H9 (cell line): ENCODE results near the gene KCTD20. TPM values are rescaled to one million over a fixed set of nuclear protein-coding genes. Genes with fewer than 3 reads are reported as not detected.

Experiments
- DNase-seq: peaks from one replicate; pipeline ENCODE4 v3.0.0-alpha.2; 2017
- H2AFZ ChIP-seq: one replicate; pipeline ENCODE4 v1.6.1; 2013; ENCODE audit warnings: mild to moderate bottlenecking, low read length, control low read depth, moderate library complexity
- H2AK5ac ChIP-seq: 2 replicates; pipeline ENCODE4 v1.6.1; 2013; ENCODE audit warnings: low read length, control low read depth, mixed read lengths; ENCODE audit not compliant: insufficient read length
- H2BK120ac ChIP-seq: one replicate; pipeline ENCODE4 v1.6.1; 2013; ENCODE audit warnings: low read depth, mild to moderate bottlenecking, low read length, control low read depth, inconsistent platforms; ENCODE audit not compliant: poor library complexity, severe bottlenecking
- H2BK12ac ChIP-seq: 2 replicates; pipeline ENCODE4 v1.6.1; 2013; ENCODE audit warnings: low read length, control low read depth, mixed read lengths, low read depth; ENCODE audit not compliant: insufficient read length
- H2BK15ac ChIP-seq: 2 replicates; pipeline ENCODE4 v1.6.1; 2013; ENCODE audit warnings: low read depth, low read length, control low read depth
- H2BK20ac ChIP-seq: one replicate; pipeline ENCODE4 v1.6.1; 2013; ENCODE audit warnings: low read depth, mild to moderate bottlenecking, low read length, control low read depth, inconsistent platforms; ENCODE audit not compliant: poor library complexity, severe bottlenecking
- H2BK5ac ChIP-seq: 2 replicates; pipeline ENCODE4 v1.6.1; 2013; ENCODE audit warnings: low read length, control low read depth, mixed read lengths; ENCODE audit not compliant: insufficient read length
- H3K14ac ChIP-seq: 2 replicates; pipeline ENCODE4 v1.6.1; 2013; ENCODE audit warnings: low read length, control low read depth; ENCODE audit not compliant: insufficient read depth
- H3K18ac ChIP-seq: 2 replicates; pipeline ENCODE4 v1.6.1; 2013; ENCODE audit warnings: low read depth, mild to moderate bottlenecking, mixed read lengths, low read length, control low read depth; ENCODE audit not compliant: insufficient read length
- H3K23ac ChIP-seq: 2 replicates; pipeline ENCODE4 v1.6.1; 2013; ENCODE audit warnings: low read length, control low read depth, mixed read lengths, low read depth; ENCODE audit not compliant: insufficient read length
- H3K23me2 ChIP-seq: 2 replicates; pipeline ENCODE4 v1.6.1; 2013; ENCODE audit warnings: low read depth, mild to moderate bottlenecking, mixed read lengths, low read length, control low read depth; ENCODE audit not compliant: insufficient read length, poor library complexity, severe bottlenecking
- H3K27ac ChIP-seq: 2 replicates; pipeline ENCODE4 v1.5.1; 2013; ENCODE audit warnings: low read length, control low read depth, mixed read lengths, low read depth; ENCODE audit not compliant: insufficient read length
- H3K27me3 ChIP-seq: 2 replicates; pipeline ENCODE4 v1.6.1; 2013; ENCODE audit warnings: low read length, control low read depth, inconsistent platforms; ENCODE audit not compliant: insufficient read depth
- H3K4ac ChIP-seq: 2 replicates; pipeline ENCODE4 v1.6.1; 2013; ENCODE audit warnings: low read depth, mild to moderate bottlenecking, control low read depth, inconsistent platforms, low read length, moderate library complexity
- H3K4me1 ChIP-seq: 2 replicates; pipeline ENCODE4 v1.6.1; 2013; ENCODE audit warnings: low read length, control low read depth, inconsistent platforms; ENCODE audit not compliant: insufficient read depth
- H3K4me2 ChIP-seq: 2 replicates; pipeline ENCODE4 v1.6.1; 2013; ENCODE audit warnings: low read length, control low read depth, mixed read lengths; ENCODE audit not compliant: insufficient read length, insufficient read depth
- H3K56ac ChIP-seq: 2 replicates; pipeline ENCODE4 v1.6.1; 2013; ENCODE audit warnings: low read depth, mild to moderate bottlenecking, mixed read lengths, low read length, control low read depth; ENCODE audit not compliant: insufficient read length
- H3K79me1 ChIP-seq: 2 replicates; pipeline ENCODE4 v1.6.1; 2013; ENCODE audit warnings: low read depth, mild to moderate bottlenecking, moderate library complexity, low read length, control low read depth, inconsistent platforms; ENCODE audit not compliant: insufficient read depth, poor library complexity, severe bottlenecking
- H3K79me2 ChIP-seq: 2 replicates; pipeline ENCODE4 v1.6.1; 2013; ENCODE audit warnings: low read length, control low read depth, inconsistent platforms; ENCODE audit not compliant: insufficient read depth
- H3K9ac ChIP-seq: 2 replicates; pipeline ENCODE4 v1.6.1; 2013; ENCODE audit warnings: low read length, control low read depth, mixed read lengths; ENCODE audit not compliant: insufficient read length; ENCODE audit errors: extremely low read depth
- H3K9me3 ChIP-seq: one replicate; pipeline ENCODE4 v1.6.1; 2013; ENCODE audit warnings: low read depth, low read length, inconsistent platforms; ENCODE audit not compliant: control insufficient read depth
- H3T11ph ChIP-seq: one replicate; pipeline ENCODE4 v1.6.1; 2013; ENCODE audit warnings: mild to moderate bottlenecking, low read length, control low read depth, inconsistent platforms
- H4K20me1 ChIP-seq: one replicate; pipeline ENCODE4 v1.6.1; 2013; ENCODE audit not compliant: control insufficient read depth, insufficient read length, insufficient read depth
- H4K5ac ChIP-seq: 2 replicates; pipeline ENCODE4 v1.6.1; 2013; ENCODE audit warnings: low read depth, mild to moderate bottlenecking, mixed read lengths, low read length, control low read depth; ENCODE audit not compliant: insufficient read length
- H4K8ac ChIP-seq: replicated peaks from 2 replicates; pipeline ENCODE4 v1.6.1; 2013; ENCODE audit warnings: low read length, control low read depth, mixed read lengths, low read depth; ENCODE audit not compliant: insufficient read length
- H4K91ac ChIP-seq: 2 replicates; pipeline ENCODE4 v1.6.1; 2013; ENCODE audit warnings: low read depth, mild to moderate bottlenecking, moderate library complexity, mixed read lengths, low read length, control low read depth; ENCODE audit not compliant: insufficient read length
- H3K27ac Mint-ChIP-seq, 3 experiments: 2 replicates in 2 of 3; 3 replicates in 1 of 3; pipeline ENCODE4 v1.8.0; 2020 to 2021; ENCODE audit warnings: mixed read lengths in 3 of 3, mild to moderate bottlenecking in 1 of 3, moderate library complexity in 1 of 3
- H3K27me3 Mint-ChIP-seq: 2 replicates; pipeline ENCODE4 v1.8.0; 2021; ENCODE audit warnings: low read depth, mild to moderate bottlenecking, moderate library complexity, mixed read lengths
- H3K36me3 Mint-ChIP-seq, 3 experiments: 2 replicates in 2 of 3; 3 replicates in 1 of 3; pipeline ENCODE4 v1.8.0; 2020 to 2021; ENCODE audit warnings: low read depth in 3 of 3, mixed read lengths in 3 of 3; ENCODE audit not compliant: insufficient read depth in 1 of 3
- H3K4me1 Mint-ChIP-seq, 2 experiments: 2 replicates each; pipeline ENCODE4 v1.8.0; 2020; ENCODE audit warnings: mixed read lengths in 2 of 2
- H3K4me3 Mint-ChIP-seq, 2 experiments: 2 replicates in 1 of 2; 3 replicates in 1 of 2; pipeline ENCODE4 v1.8.0; 2020 to 2021; ENCODE audit warnings: mild to moderate bottlenecking in 2 of 2, mixed read lengths in 2 of 2, moderate library complexity in 1 of 2
- H3K9me3 Mint-ChIP-seq, 2 experiments: 2 replicates in 1 of 2; 3 replicates in 1 of 2; pipeline ENCODE4 v1.8.0; 2020; ENCODE audit warnings: mild to moderate bottlenecking in 2 of 2, mixed read lengths in 2 of 2, moderate library complexity in 1 of 2
- WGBS: extraction: QIAGEN DNeasy Blood & Tissue Kit; methylation state at CpG from one replicate; pipeline ENCODE4 v1.1.7; 2013; ENCODE audit warnings: missing lambda C conversion rate, low lambda C conversion rate, mixed read lengths; ENCODE audit not compliant: insufficient read length; ENCODE audit errors: extremely low coverage; 5-methylcytosine and 5-hydroxymethylcytosine counted together
- total RNA-seq: library from RNA; stranded (reverse); gene quantifications from 2 replicates; pipeline ENCODE4 v1.2.1, GENCODE V29; 2021
- TF ChIP-seq, protein P1 (sequence below): fragments of 200-600 bp; sonication (generic); conservative IDR thresholded peaks from 3 replicates; pipeline ENCODE4 v1.8.0; 2021; ENCODE audit warnings: antibody characterized with exemption, mild to moderate bottlenecking

Gene KCTD20
- total RNA-seq, 1 experiment from 2014 or later: 22.6 TPM

- Histone ChIP-seq H3K23me2 (no peaks in the 10 kb centered on the region), H3K4me1 (no peaks in the 10 kb centered on the region), H2BK5ac (no peak overlapping the region), H3K18ac (no peak overlapping the region), H3K9me3 (no peaks in the 10 kb centered on the region), H3K23ac (no peak overlapping the region), H2BK120ac (no peak overlapping the region), H2BK15ac (no peak overlapping the region), H3K79me1 (peaks cover 14% of the 10 kb centered on the region), H2BK20ac (no peak overlapping the region), H4K91ac (no peak overlapping the region), H4K20me1 (no peaks in the 10 kb centered on the region), H3K79me2 (peaks cover 10% of the 10 kb centered on the region; the same call in 1 of the 2 replicates), H3K4ac (no peak overlapping the region), H3K14ac (no peak overlapping the region), H2AFZ (no peak overlapping the region), H4K5ac (no peak overlapping the region), H3K27ac (no peak overlapping the region), H3K56ac (no peak overlapping the region), H2AK5ac (no peak overlapping the region), H3K4me2 (no peak overlapping the region), H2BK12ac (no peak overlapping the region), H4K8ac (no peak overlapping the region), H3T11ph (no peak overlapping the region), H3K9ac (no peak overlapping the region), H3K27me3 (no peaks in the 10 kb centered on the region)
- DNase-seq: no peak
- no peak overlapping the region for H3K4me3 Mint-ChIP-seq
- TF ChIP-seq, protein P1, sequence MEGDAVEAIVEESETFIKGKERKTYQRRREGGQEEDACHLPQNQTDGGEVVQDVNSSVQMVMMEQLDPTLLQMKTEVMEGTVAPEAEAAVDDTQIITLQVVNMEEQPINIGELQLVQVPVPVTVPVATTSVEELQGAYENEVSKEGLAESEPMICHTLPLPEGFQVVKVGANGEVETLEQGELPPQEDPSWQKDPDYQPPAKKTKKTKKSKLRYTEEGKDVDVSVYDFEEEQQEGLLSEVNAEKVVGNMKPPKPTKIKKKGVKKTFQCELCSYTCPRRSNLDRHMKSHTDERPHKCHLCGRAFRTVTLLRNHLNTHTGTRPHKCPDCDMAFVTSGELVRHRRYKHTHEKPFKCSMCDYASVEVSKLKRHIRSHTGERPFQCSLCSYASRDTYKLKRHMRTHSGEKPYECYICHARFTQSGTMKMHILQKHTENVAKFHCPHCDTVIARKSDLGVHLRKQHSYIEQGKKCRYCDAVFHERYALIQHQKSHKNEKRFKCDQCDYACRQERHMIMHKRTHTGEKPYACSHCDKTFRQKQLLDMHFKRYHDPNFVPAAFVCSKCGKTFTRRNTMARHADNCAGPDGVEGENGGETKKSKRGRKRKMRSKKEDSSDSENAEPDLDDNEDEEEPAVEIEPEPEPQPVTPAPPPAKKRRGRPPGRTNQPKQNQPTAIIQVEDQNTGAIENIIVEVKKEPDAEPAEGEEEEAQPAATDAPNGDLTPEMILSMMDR: no peak
- no CpG with 5 or more reads among the region's 3 CpGs for WGBS
- H3K27ac Mint-ChIP-seq: no peak overlapping the region; a peak in 1 of 7 replicates
- peaks cover 11 to 17% of the 10 kb centered on the region in 2 experiments for H3K4me1 Mint-ChIP-seq
- H3K36me3 Mint-ChIP-seq: no peaks in the 10 kb centered on the region; a peak in 1 of 7 replicates
- H3K9me3 Mint-ChIP-seq: no peaks in the 10 kb centered on the region
- H3K27me3 Mint-ChIP-seq: no peaks in the 10 kb centered on the region
These were observed 18.8 kb downstream of the KCTD20 start for GRCh38 chr6:36461646-36462045.
